NT2/D1 (cell line): ENCODE results near the gene NOTO.

Experiments
- YY1 ChIP-seq: IDR thresholded peaks from 2 replicates; pipeline ENCODE4 v1.6.1; 2011; ENCODE audit not compliant: insufficient read length, insufficient read depth
- ZNF274 ChIP-seq: IDR thresholded peaks from 2 replicates; pipeline ENCODE4 v1.6.1; 2011; ENCODE audit warnings: mild to moderate bottlenecking, low read depth, low read length

GRCh38 chr2:73228631-73229030 is 26.3 kb downstream of the NOTO start:
- TF ChIP-seq ZNF274 (no peak), YY1 (no peak)
